Measurements from ENCODE around the gene KCNK1. TPM values are rescaled to one million over a fixed set of nuclear protein-coding genes. Genes with fewer than 3 reads are reported as not detected.
A peak's percentile ranks its signal among the peaks of the same experiment; 100 is the strongest.
"Not testable (repeated sequence)": the region's sequence is repeated elsewhere in the genome, so short reads cannot be mapped to it uniquely, and the experiment has no call there.

Gene KCNK1
- total and polyA plus RNA-seq, 3 donors from 2014 or later = 1.8 to 3.9 (median 2.0) TPM

DNA sequence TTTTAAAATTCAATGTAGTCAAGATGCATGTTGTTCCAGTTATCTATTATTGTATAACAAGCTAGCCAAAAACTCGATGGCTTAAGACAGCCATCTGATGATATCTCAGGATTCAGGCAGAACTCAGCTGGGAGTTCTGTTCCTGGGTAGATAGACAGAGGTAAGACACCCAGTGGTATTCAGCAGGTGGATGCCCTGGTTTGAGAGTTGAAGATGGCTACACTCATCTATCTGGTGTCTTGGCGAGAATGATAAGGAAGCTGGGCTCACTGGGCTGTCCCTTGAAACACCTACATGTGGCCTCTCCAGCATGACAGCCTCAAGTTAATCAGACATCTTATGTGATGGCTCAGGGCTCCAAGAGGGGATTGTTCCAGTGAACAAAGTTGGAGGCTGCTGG is 3.3 kb upstream of the KCNK1 start:
- intact Hi-C loops (cut with DNase I; ENCODE audit: low total_unique reads) = no loop called here
- 72 to 79% methylated on average over 2 of the region's 2 CpGs for WGBS, 2 donors

DNA sequence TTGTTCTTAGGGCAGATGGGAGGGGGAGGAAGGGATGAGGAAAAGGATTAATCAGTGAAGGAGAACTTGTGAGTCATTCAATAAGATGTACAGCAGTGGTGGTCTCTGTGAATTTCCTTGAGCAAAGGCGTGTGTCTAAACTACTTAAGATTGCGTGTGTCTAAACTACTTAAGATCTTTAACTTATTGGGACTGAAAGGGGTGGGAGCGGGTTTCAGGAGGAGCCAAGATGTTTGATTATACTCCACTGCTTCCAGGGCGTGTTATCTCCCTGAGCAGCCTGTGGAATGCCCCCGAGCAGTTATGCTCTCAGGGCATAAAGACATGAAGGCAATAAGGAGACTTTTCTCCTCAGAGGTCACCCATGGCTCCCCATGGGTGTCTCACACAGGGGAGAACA is 2.5 kb upstream of the KCNK1 start:
- DNase-seq; H3K4me3 ChIP-seq; H3K36me3 ChIP-seq (ENCODE audit: low read depth, missing control alignments); H3K27me3 ChIP-seq; H3K4me1 ChIP-seq; intact Hi-C loops (cut with DNase I; ENCODE audit: low total_unique reads); H3K27ac ChIP-seq; H3K9me3 ChIP-seq: not testable (repeated sequence)
- WGBS, 2 donors = 47 to 77% methylated on average over 5 of the region's 5 CpGs

More for the DNA sequence above, 3.3 kb upstream of the KCNK1 start:
- H3K36me3 ChIP-seq (ENCODE audit: low read depth, missing control alignments) = no peaks in the 10 kb centered on the region
- no peaks in the 10 kb centered on the region for H3K9me3 ChIP-seq
- DNase-seq = no peak
- no peak for TF ChIP-seq POLR2A (IDR thresholded peaks at IDR 0.05)
- TF ChIP-seq, protein P1, sequence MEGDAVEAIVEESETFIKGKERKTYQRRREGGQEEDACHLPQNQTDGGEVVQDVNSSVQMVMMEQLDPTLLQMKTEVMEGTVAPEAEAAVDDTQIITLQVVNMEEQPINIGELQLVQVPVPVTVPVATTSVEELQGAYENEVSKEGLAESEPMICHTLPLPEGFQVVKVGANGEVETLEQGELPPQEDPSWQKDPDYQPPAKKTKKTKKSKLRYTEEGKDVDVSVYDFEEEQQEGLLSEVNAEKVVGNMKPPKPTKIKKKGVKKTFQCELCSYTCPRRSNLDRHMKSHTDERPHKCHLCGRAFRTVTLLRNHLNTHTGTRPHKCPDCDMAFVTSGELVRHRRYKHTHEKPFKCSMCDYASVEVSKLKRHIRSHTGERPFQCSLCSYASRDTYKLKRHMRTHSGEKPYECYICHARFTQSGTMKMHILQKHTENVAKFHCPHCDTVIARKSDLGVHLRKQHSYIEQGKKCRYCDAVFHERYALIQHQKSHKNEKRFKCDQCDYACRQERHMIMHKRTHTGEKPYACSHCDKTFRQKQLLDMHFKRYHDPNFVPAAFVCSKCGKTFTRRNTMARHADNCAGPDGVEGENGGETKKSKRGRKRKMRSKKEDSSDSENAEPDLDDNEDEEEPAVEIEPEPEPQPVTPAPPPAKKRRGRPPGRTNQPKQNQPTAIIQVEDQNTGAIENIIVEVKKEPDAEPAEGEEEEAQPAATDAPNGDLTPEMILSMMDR (IDR thresholded peaks at IDR 0.05) = no peak
- no peaks in the 10 kb centered on the region for H3K27me3 ChIP-seq
- H3K4me1 ChIP-seq = no peaks in the 10 kb centered on the region
- H3K4me3 ChIP-seq = no peak overlapping the region
- H3K27ac ChIP-seq = no peak overlapping the region

DNA sequence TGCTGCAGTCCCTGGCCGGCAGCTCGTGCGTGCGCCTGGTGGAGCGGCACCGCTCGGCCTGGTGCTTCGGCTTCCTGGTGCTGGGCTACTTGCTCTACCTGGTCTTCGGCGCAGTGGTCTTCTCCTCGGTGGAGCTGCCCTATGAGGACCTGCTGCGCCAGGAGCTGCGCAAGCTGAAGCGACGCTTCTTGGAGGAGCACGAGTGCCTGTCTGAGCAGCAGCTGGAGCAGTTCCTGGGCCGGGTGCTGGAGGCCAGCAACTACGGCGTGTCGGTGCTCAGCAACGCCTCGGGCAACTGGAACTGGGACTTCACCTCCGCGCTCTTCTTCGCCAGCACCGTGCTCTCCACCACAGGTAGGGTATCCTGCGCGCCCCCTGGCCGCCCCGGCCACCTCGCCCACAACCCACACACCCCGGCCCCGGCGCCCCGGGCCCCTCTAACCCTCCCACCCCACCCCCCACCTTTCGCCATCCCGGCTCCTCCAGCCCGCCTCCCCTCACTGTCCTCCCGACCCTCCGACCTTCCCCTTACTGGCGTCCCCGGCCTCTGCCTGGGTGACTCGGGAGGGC is 352 bp downstream of the KCNK1 start:
- no peaks in the 10 kb centered on the region for H3K9me3 ChIP-seq
- H3K27ac ChIP-seq = no peak overlapping the region
- H3K4me1 ChIP-seq = no peaks in the 10 kb centered on the region
- no peaks in the 10 kb centered on the region for H3K36me3 ChIP-seq (ENCODE audit: low read depth, missing control alignments)
- WGBS, 2 donors = 1% methylated on average over 42 of the region's 43 CpGs; no CpG with 5 or more reads in 1 of the 2 donors
- TF ChIP-seq, protein P1 (IDR thresholded peaks at IDR 0.05) = no peak
- no peak for TF ChIP-seq POLR2A (IDR thresholded peaks at IDR 0.05)
- peak overlapping the region; percentile 36 to 46 for H3K4me3 ChIP-seq
- H3K27me3 ChIP-seq = no peaks in the 10 kb centered on the region
- DNase-seq = peak; percentile 56
- intact Hi-C loops (cut with DNase I; ENCODE audit: low total_unique reads) = no loop called here

DNA sequence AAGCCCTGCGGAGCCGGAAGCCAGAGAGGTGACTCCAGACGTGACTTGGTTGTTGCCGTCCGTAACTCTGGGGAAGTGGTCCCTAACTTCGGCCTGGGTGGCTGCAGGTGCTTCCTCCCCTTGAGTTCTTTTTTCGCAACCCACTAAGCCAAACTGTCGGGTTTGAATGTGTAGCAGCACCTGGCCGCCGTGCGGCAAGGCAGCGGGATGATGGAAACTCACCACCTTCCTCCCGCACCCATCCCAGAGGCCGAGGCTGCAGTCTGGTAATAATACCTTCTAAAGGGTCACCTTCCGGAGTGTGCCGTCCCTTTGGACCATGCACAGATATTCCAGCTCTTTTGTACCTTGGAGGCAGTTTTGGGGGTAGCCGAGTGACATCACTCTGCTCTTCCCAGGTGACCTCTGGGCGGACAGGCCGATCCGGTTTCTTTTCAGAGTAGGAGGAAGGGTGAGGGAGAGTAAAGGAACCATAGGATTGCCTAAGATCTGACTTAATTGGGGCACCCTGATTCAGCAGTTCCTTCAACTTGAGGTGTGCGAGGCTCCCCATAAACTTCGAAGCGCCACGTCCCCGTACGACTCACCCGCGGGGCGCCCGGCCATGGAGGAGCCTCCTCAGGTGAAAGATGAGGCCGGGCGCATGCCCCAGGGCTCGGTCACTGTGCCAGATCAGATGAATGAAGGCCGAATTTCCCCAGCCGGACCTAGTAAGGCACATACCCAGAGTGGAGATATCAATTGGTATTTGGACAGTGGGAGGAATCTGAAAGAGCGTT is 1.0 kb downstream of the KCNK1 start:
- Histone ChIP-seq H3K36me3 (ENCODE audit: low read depth, missing control alignments) (no peaks in the 10 kb centered on the region), H3K4me3 (peak overlapping the region; percentile 36 to 46), H3K4me1 (no peaks in the 10 kb centered on the region), H3K9me3 (no peaks in the 10 kb centered on the region), H3K27me3 (no peaks in the 10 kb centered on the region), H3K27ac (no peak overlapping the region)
- DNase-seq = no peak
- TF ChIP-seq, protein P1 (IDR thresholded peaks at IDR 0.05) = no peak
- TF ChIP-seq POLR2A (IDR thresholded peaks at IDR 0.05) = no peak
- intact Hi-C loops (cut with DNase I; ENCODE audit: low total_unique reads) = no loop called here
- 37 to 40% methylated on average over 28 to 36 of the region's 36 CpGs for WGBS, 2 donors

DNA sequence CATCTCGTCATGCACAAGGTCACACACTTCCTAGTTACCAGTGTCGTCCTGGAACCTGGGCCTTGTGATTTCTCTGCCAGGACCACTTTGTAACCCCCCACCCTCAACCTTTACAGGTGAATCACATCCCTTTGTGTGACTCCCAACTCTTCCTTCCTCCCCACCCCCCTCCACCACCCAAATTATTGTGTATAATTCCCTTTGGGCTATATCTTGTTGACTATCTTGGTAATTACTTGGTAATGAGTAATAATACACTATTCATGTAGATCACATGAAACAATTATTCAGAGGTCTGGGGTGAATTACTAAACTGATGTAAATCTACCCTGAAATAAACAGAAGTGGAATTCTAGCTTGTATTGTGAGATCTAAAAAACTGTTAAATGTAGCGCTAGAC is 1.7 kb downstream of the KCNK1 start:
- no peak overlapping the region for H3K4me3 ChIP-seq
- no peak for TF ChIP-seq POLR2A (IDR thresholded peaks at IDR 0.05)
- TF ChIP-seq, protein P1 (IDR thresholded peaks at IDR 0.05) = no peak
- no peak for DNase-seq
- H3K27me3 ChIP-seq = no peaks in the 10 kb centered on the region
- H3K27ac ChIP-seq = no peak overlapping the region
- intact Hi-C loops (cut with DNase I; ENCODE audit: low total_unique reads) = no loop called here
- WGBS, 2 donors = 64 to 65% methylated on average over 3 of the region's 3 CpGs
- H3K36me3 ChIP-seq (ENCODE audit: low read depth, missing control alignments) = no peaks in the 10 kb centered on the region
- H3K9me3 ChIP-seq = no peaks in the 10 kb centered on the region
- no peaks in the 10 kb centered on the region for H3K4me1 ChIP-seq

All from testis (tissue), 3 donors.